Fibroblast of mammary gland (primary cell): ENCODE data around the gene UBXN4.
"Not testable (repeated sequence)": the region's sequence is repeated elsewhere in the genome, so short reads cannot be mapped to it uniquely, and the experiment has no call there.

Experiments used
- DNase-seq: peaks from one replicate; pipeline ENCODE4 v3.0.0-alpha.2; 2010; ENCODE audit warnings: low read depth
- H3K4me3 ChIP-seq: 2 replicates; pipeline ENCODE4 v1.5.1; 2011; ENCODE audit warnings: low read depth, mild to moderate bottlenecking, low read length, moderate library complexity; ENCODE audit not compliant: control insufficient read depth
- TF ChIP-seq, protein P1 (sequence below): conservative IDR thresholded peaks from 2 replicates; pipeline ENCODE4 v1.5.1; 2011; ENCODE audit warnings: low read depth, low read length, inconsistent platforms; ENCODE audit not compliant: control insufficient read depth, insufficient read depth

The UBXN4 gene, protein sequence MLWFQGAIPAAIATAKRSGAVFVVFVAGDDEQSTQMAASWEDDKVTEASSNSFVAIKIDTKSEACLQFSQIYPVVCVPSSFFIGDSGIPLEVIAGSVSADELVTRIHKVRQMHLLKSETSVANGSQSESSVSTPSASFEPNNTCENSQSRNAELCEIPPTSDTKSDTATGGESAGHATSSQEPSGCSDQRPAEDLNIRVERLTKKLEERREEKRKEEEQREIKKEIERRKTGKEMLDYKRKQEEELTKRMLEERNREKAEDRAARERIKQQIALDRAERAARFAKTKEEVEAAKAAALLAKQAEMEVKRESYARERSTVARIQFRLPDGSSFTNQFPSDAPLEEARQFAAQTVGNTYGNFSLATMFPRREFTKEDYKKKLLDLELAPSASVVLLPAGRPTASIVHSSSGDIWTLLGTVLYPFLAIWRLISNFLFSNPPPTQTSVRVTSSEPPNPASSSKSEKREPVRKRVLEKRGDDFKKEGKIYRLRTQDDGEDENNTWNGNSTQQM

DNA sequence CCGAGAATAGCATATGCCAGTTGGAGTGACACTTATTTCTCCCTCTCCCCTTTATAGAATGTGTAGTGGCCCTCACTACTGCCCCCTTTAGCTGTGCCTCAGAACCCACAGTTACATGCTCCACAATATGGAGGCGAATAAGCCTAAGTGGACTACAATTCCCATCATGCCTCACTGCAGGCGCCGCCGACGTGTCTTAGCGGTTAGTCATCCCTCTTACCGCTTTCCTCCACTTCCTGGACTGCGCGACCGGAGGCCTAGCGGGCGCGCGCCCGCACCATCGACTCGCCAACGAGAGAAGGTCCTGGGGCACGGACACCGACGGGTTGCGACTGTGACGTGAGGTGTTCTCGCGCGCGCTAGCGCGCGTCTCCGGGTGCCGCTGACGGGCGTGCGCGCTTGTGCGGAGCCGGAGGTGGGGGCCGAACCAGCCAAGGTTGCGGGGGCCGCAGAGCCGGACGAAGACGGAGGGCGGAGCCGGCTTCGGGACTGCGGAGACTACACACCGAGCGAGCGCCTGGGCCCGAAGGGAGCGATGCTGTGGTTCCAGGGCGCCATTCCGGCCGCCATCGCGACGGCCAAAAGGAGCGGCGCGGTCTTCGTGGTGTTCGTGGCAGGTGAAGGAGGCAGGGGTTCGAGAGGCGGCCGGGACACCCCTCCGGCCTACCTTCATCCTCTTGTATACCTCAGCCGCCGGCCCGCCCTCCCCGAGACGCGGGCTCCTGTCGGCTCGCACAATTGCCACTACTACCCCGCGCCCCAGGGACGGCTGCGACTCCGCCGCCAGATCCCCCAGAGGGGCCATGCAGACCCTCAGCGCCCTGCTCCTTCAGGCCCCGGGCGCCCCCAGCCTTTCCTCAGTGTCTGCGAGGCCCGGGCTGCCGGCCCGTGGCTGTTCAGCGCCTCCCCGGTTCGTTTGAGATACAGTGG is at the start of gene UBXN4:
UBXN4 (plus strand) TSS at position 461 of the 930 bp plus-strand sequence; CDS start at position 536, 75 bp downstream.
- peak; percentile 99 for DNase-seq
- peak within 1 kb of the TSS; percentile 69 for H3K4me3 ChIP-seq
- TF ChIP-seq, protein P1, sequence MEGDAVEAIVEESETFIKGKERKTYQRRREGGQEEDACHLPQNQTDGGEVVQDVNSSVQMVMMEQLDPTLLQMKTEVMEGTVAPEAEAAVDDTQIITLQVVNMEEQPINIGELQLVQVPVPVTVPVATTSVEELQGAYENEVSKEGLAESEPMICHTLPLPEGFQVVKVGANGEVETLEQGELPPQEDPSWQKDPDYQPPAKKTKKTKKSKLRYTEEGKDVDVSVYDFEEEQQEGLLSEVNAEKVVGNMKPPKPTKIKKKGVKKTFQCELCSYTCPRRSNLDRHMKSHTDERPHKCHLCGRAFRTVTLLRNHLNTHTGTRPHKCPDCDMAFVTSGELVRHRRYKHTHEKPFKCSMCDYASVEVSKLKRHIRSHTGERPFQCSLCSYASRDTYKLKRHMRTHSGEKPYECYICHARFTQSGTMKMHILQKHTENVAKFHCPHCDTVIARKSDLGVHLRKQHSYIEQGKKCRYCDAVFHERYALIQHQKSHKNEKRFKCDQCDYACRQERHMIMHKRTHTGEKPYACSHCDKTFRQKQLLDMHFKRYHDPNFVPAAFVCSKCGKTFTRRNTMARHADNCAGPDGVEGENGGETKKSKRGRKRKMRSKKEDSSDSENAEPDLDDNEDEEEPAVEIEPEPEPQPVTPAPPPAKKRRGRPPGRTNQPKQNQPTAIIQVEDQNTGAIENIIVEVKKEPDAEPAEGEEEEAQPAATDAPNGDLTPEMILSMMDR, result peak; percentile 53

DNA sequence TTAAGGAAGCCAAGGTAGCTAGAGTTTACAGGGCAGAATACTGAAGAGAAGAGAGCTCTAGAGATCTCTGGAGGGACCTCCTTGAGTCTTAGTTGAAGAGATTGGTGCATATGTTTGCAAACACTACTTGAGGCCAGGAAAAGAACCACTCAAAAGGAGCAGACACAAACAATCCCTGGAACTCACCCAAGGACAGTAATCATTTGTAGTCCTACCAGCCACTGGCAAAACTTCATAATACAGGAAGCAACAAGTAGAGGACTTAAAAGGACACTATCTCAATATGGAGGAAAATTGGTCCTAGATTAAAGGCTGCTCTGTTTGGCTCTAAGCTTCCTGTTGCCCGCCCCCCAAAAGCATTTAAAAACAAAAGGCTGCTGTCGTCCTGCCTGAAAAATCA is 46.9 kb upstream of the UBXN4 start:
- no peak overlapping the region for H3K4me3 ChIP-seq
- DNase-seq, result peak; percentile 14
- TF ChIP-seq, protein P1, result no peak

DNA sequence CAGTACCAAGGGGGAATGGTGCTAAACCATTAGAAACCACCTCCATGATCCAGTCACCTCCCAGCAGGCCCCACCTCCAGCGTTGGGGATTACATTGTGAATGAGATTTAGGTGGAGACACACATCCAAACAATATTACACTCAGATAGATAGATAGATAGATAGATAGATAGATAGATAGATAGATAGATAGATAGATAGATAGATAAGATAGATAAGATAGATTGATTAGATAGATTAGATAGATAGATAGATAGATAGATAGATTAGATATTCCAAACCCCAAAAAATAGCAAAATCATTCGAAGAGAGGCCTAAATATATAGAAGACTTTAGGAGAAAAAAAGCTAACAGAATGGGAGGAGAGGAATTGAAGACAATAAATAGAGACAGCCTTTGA is 42.8 kb upstream of the UBXN4 start:
- TF ChIP-seq, protein P1, result no peak
- DNase-seq, result no peak
- H3K4me3 ChIP-seq, result no peak overlapping the region

DNA sequence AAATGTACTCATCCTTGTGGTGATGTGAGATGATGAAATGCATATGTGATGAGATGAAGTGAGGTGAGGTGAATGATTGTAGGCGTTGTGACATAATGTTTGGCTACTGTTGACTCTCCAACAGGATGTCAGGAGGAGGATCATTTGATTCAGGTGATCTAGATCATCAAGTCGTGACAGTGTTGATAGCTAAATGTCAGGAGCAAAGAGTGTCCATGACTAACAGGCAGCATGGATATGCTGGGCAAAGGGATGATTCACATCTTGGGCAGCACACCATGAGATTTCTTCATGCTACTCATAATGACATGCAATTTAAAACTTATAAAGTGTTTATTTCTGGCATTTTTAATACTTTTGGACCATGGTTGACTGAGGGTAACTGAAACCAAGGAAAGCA is 40.2 kb upstream of the UBXN4 start:
- TF ChIP-seq, protein P1, result no peak
- DNase-seq, result peak; percentile 76
- no peak overlapping the region for H3K4me3 ChIP-seq

DNA sequence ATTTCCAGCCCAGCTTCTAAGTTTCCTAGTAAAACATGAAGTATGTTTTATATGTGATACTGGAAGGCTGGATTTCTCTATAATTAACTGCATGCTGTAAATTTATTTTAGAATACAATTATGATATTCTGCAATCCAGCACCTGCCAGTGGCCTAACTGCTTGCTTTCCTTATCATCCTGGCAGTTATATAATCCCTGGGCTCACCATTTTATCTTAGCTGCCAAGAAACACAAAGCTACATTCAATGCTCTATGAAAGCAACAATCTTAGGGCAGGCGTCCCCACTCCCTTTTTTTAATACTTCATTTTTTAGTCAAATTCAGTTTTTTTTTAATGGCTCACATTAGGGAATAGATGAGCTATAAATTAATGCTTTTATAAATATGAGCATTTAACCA is 38.4 kb upstream of the UBXN4 start:
- TF ChIP-seq, protein P1, result no peak
- no peak overlapping the region for H3K4me3 ChIP-seq
- DNase-seq, result no peak

DNA sequence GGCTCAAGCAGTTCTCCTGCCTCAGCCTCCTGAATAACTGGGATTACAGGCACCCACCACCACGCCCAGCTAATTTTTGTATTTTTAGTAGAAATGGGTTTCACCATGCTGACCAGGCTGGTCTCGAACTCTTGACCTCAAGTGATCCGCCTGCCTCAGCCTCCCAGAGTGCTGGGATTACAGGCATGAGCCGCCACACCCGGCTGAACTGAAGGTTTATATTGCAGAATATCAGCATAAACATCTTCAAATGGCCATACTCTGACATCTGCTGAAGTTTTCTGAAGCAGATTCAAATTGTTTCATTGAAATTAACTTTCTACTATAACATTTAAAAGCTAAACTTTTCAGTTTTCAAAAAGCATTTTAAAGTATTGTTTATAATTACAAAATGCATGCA is 37.6 kb upstream of the UBXN4 start:
- not testable (repeated sequence) for H3K4me3 ChIP-seq, DNase-seq

DNA sequence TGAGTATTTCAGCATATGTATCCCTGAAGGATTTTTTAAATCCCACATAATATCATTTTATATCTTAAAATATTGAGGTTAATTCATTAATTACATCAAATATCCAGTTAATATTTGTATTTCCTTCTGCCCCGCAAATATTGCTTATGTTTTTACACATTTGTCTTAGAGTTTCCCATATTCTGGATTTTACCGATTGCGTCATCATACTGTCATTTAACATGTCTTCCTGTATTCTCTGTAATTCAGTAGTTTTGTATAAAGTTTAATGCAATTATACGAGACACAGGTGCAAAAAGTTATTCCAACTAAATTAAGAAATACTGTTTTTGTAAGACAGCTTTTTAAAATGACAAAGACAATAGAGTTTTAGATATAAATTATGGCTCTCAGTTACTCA is 33.5 kb upstream of the UBXN4 start:
- H3K4me3 ChIP-seq, result no peak overlapping the region
- TF ChIP-seq, protein P1, result no peak
- DNase-seq, result no peak
